Pancreas (tissue), 10 donors: ENCODE data around the gene IFNA6. TPM values are rescaled to one million over a fixed set of nuclear protein-coding genes. Genes with fewer than 3 reads are reported as not detected.

Source experiments
- ATAC-seq, 4 donors: fragments of 200-7000 bp; cut with Tn5 transposase; one replicate each; pipeline versions ENCODE4 v1.8.0 to v1.9.1; 2020; ENCODE audit warnings: mild to moderate bottlenecking in 4 of 4, moderate library complexity in 4 of 4
- DNase-seq, 6 donors: peaks; one replicate each; pipeline ENCODE4 v3.0.0-alpha.2; 2020
- FAIRE-seq: peaks from 2 replicates; lab custom pipeline; 2012; peaks lifted over from hg19 to GRCh38; lab: Jason Lieb, UNC
- H3K27ac ChIP-seq, 4 donors: fragments of 200-600 bp; sonication (generic); 1 replicate in 3 of 4; 2 replicates in 1 of 4; pipeline versions ENCODE4 v1.5.0 to v1.8.0; 2020
- H3K27me3 ChIP-seq, 4 donors: fragments of 200-600 bp; one replicate each; pipeline ENCODE4 v1.8.0; 2021
- H3K36me3 ChIP-seq, 3 donors: fragments of 200-600 bp; sonication (generic) in 1 of 3; one replicate each; pipeline versions ENCODE4 v1.5.0 to v1.8.0; 2020 to 2021
- H3K4me1 ChIP-seq, 3 donors: fragments of 200-600 bp; one replicate each; pipeline ENCODE4 v1.8.0; 2021
- H3K4me3 ChIP-seq, 4 donors: fragments of 200-600 bp; sonication (generic) in 2 of 4; one replicate each; pipeline versions ENCODE4 v1.5.0 to v1.8.0; 2020 to 2021
- H3K9me3 ChIP-seq, 4 donors: fragments of 200-600 bp; one replicate each; pipeline ENCODE4 v1.8.0; 2021
- CTCF ChIP-seq, 4 donors: fragments of 200-600 bp; sonication (generic) in 3 of 4; IDR thresholded peaks; one replicate each; pipeline versions ENCODE4 v1.5.0 to v1.8.0; 2021; ENCODE audit warnings: antibody characterized with exemption in 4 of 4
- whole genome bisulfite sequencing, 2 donors: extraction: QIAGEN DNeasy Blood & Tissue Kit; methylation state at CpG; one replicate each; pipeline ENCODE4 v1.1.7; 2013; 5-methylcytosine and 5-hydroxymethylcytosine counted together
- intact Hi-C, 3 donors: fragments of 100-400 bp; cut with DNase I; formaldehyde crosslinking; loops; one replicate each; pipeline versions ENCODE4 v1.11.1 to v1.14.2; 2022
- polyA plus RNA-seq, 2 donors: library from polyadenylated mRNA; stranded (reverse); fragments of 200-250 nt; gene quantifications; one replicate each; pipeline ENCODE4 v1.2.3, GENCODE V29; 2013
- total RNA-seq, 6 donors: library from RNA; stranded (reverse); fragmentation: NEBNext Ultra II Directional in 4 of 6; extraction: Animal tissue kit (Norgen Biotek cat#: 25700) in 4 of 6; gene quantifications; one replicate each; pipeline versions ENCODE4 v1.2.1 to v1.2.4, GENCODE V29; 2021 to 2023
- donor health status: healthy with polysubstance abuse.
- donor health status: DM: no; HTN: no; CAD: no; lungs with moderate emphysema.
- donor health status: DM: no; HTN: no; CAD: no.
- donor health status: control.
- donor health status: control.
- donor health status: Bipolar disorder and iron deficiency.
- donor health status: DM: yes; HTN: yes; CAD: no.
- donor health status: DM: no; HTN: no; CAD: no.
- donor health status: DM: no; HTN: no; CAD: no.
- donor health status: DM: yes; HTN: yes; CAD: no.

IFNA6 gene
- total and polyA plus RNA-seq, 8 donors, result not detected

- no peak for TF ChIP-seq CTCF (IDR thresholded peaks at IDR 0.05)
- DNase-seq, result no peak
- FAIRE-seq, result no peak
- Histone ChIP-seq H3K4me1 (peaks cover 0 to 5% (median 0%) of the 10 kb centered on the region in 3 donors), H3K36me3 (no peaks in the 10 kb centered on the region), H3K9me3 (no peaks in the 10 kb centered on the region), H3K27me3 (no peaks in the 10 kb centered on the region), H3K4me3 (no peak overlapping the region), H3K27ac (no peak overlapping the region)
- WGBS, 2 donors, result 85 to 88% methylated on average over 5 of the region's 5 CpGs
- ATAC-seq, result no peak
- intact Hi-C loops, result loop anchor here in 1 of 3 donors (10.0 kb wide), 2 partner anchors 72 to 462 kb away; no protein-coding TSS in a partner anchor
Measured at GRCh38 chr9:21322911-21323461, 27.7 kb downstream of the IFNA6 start.

- H3K4me1 ChIP-seq, result peaks cover 0 to 3% (median 0%) of the 10 kb centered on the region in 3 donors
- FAIRE-seq (no peak), DNase-seq (no peak), ATAC-seq (no peak)
- intact Hi-C loops, result loop anchor here in 1 of 3 donors (10.0 kb wide), 2 partner anchors 74 to 464 kb away; no protein-coding TSS in a partner anchor
- no peaks in the 10 kb centered on the region for H3K9me3 ChIP-seq
- no peak overlapping the region for H3K4me3 ChIP-seq
- H3K27ac ChIP-seq, result no peak overlapping the region
- WGBS, 2 donors, result 61 to 76% methylated on average over 2 of the region's 2 CpGs
- no peak for TF ChIP-seq CTCF (IDR thresholded peaks at IDR 0.05)
- no peaks in the 10 kb centered on the region for H3K27me3 ChIP-seq
- H3K36me3 ChIP-seq, result no peaks in the 10 kb centered on the region
Measured at GRCh38 chr9:21320465-21320864, 30.2 kb downstream of the IFNA6 start.

- intact Hi-C loops, result no loop called here
- Histone ChIP-seq H3K4me1 (no peaks in the 10 kb centered on the region), H3K9me3 (no peaks in the 10 kb centered on the region), H3K36me3 (no peaks in the 10 kb centered on the region), H3K27me3 (no peaks in the 10 kb centered on the region), H3K4me3 (no peak overlapping the region), H3K27ac (no peak overlapping the region)
- peak in 1 of 6 donors; percentile 39 for DNase-seq
- peak; percentile 24 to 50 (median 46) for TF ChIP-seq CTCF (IDR thresholded peaks at IDR 0.05)
- peak; percentile 68 to 91 (median 88) for ATAC-seq
- FAIRE-seq, result no peak
- WGBS, 2 donors, result 16 to 22% methylated on average over 7 of the region's 7 CpGs
Measured at GRCh38 chr9:21317956-21318923, 32.4 kb downstream of the IFNA6 start.

- no peak for ATAC-seq
- 5 to 8% methylated on average over 3 of the region's 3 CpGs for WGBS, 2 donors
- Histone ChIP-seq H3K27me3 (no peaks in the 10 kb centered on the region), H3K27ac (no peak overlapping the region), H3K4me1 (no peaks in the 10 kb centered on the region), H3K9me3 (no peaks in the 10 kb centered on the region), H3K4me3 (no peak overlapping the region), H3K36me3 (no peaks in the 10 kb centered on the region)
- DNase-seq, result no peak
- no peak for TF ChIP-seq CTCF (IDR thresholded peaks at IDR 0.05)
- FAIRE-seq, result no peak
- intact Hi-C loops, result no loop called here
Measured at GRCh38 chr9:21316860-21317259, 33.8 kb downstream of the IFNA6 start.
